ENCODE results near the gene MIDN. TPM values are rescaled to one million over a fixed set of nuclear protein-coding genes. Genes with fewer than 3 reads are reported as not detected.
A peak's percentile ranks its signal among the peaks of the same experiment; 100 is the strongest.

MIDN gene
- total RNA-seq, 1 donor = 23.2 TPM

DNA sequence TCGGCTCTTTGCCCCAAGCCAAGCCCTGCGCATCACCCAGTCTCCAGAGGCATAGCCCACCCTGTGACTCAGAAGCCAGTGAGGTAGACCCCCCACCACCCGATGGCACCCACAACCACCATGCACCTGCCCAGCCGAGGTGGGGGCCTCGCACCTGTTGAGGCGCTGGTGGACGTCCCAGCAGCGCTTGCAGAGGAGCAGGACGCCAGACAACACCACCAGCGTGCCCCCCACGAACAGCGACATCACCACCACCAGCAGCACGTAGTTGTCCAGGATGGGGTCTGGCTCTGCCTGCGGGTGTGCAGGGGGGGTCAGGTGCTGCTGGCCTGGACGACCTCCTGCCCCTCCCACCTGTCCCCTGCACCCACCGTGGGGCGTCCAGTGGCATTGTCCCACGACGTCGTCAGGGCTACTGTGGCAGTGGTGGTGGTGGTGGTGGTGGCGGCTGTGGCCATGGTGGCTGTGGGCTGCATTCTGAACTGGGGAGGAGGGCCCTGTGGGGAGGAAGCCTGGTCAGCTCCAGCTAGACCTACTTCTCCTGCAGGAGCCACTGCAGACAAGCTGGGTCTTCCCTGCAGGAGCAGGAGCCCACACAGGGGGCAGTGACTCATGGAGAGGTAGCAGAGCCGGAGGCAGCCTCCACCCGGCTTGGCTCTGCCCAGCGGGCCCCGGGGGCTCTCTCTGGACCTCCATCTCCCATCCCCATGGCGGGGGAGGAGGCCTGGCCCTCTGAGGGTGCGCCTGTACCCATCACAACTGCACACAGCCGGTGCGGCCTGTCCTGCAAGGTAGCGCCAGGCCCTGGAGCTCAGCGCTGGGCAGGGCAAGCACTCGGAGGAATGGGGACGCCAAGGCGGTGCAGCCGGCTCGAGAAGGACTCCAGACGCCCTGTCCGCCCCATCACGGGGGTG, 12.5 kb upstream of the MIDN start:
- DNase-seq (ENCODE audit: low read depth) = no peak
- TF ChIP-seq, protein P1, sequence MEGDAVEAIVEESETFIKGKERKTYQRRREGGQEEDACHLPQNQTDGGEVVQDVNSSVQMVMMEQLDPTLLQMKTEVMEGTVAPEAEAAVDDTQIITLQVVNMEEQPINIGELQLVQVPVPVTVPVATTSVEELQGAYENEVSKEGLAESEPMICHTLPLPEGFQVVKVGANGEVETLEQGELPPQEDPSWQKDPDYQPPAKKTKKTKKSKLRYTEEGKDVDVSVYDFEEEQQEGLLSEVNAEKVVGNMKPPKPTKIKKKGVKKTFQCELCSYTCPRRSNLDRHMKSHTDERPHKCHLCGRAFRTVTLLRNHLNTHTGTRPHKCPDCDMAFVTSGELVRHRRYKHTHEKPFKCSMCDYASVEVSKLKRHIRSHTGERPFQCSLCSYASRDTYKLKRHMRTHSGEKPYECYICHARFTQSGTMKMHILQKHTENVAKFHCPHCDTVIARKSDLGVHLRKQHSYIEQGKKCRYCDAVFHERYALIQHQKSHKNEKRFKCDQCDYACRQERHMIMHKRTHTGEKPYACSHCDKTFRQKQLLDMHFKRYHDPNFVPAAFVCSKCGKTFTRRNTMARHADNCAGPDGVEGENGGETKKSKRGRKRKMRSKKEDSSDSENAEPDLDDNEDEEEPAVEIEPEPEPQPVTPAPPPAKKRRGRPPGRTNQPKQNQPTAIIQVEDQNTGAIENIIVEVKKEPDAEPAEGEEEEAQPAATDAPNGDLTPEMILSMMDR (IDR thresholded peaks at IDR 0.05; ENCODE audit: insufficient read depth, low read length) = no peak
- H3K4me3 ChIP-seq (ENCODE audit: low read depth, low read length) = peak overlapping the region; percentile 51

DNA sequence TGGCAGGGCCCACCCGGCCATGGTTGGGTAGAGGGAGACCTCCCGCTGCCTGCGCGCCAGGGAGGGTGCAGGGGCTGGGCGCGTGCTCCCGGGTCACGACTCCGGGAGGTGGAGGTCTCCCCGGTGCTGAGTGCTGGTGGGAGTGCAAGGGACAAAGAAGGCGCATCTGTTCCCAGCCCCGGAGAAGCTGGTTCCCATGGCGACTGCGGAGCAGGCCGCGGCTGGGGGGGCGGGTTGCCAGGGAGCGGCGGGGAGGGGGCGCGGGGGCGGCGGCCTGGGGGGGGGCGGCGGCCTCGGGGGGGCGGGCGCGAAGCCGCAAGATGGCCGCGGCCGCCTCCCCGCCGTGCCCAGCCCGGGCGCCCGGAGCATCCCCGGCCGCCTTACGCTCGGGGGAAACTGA, 11.8 kb upstream of the MIDN start:
- no peak for DNase-seq (ENCODE audit: low read depth)
- TF ChIP-seq, protein P1 (IDR thresholded peaks at IDR 0.05; ENCODE audit: insufficient read depth, low read length) = no peak
- peak overlapping the region; percentile 76 for H3K4me3 ChIP-seq (ENCODE audit: low read depth, low read length)

DNA sequence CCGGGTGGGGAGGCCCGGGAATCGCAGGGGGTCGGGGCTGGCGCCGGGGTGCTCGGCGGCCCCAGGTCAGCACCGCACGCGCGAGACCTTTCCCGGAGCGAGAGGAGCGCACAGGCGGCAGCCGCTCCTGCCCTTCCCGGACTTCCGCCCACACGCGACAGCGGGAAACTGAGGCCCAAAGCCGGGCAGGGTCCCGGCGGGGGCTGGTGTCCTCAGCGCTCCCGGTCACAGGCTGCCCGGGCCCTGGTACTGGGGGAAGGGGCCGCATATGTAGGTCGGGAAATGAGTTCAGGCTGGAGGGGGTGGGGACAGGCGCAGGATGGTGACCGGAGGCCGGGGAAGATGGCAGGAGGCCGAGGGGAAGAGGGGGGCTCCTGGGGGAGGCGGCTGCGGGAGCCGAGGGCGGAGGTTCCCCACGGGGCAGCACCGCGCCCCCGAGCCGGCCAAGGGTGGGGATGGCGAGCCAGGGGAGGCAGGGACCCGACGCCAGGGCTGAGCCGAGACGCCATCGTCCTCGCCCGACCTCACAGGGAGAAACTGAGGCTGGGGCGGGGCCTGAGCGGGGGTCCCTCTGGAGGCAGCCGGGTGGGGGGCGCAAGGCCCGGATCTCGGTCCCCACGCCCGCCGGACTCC, 11.2 kb upstream of the MIDN start:
- TF ChIP-seq, protein P1 (IDR thresholded peaks at IDR 0.05; ENCODE audit: insufficient read depth, low read length) = no peak
- no peak for DNase-seq (ENCODE audit: low read depth)
- peak overlapping the region; percentile 76 for H3K4me3 ChIP-seq (ENCODE audit: low read depth, low read length)

DNA sequence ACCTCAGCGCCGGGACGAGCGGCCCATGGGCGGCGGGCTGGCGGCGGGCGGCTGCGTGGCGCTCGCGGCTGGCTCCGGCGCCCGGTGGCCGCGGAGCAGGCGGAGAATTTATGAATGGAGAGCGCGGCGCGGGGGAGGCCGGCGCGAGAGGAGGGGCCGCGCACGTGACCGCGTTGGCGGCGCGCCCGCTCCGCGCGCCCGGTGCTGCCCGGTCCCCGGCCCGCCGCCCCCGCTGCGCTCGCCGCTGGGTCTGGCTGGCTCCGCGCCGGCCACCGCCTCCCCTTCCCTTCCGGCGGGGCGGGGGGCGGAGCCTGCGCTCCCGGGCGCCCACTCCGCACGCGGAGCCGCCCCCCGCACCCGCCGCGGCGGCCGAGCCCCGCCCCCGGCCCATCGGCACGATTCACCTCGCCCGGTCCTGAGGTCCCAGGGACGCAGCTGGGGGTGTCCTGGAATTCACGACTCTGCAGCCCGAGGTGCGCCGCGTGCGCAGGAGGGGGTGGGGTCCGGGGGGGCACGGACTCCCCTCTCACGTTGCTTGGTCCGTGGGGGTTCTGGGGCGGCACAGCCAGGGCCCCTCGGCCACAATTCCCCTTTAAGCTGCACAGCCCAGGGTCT, 10.5 kb upstream of the MIDN start, which contains the start of gene CBARP:
CBARP (minus strand) TSS at position 252 of the 615 bp plus-strand sequence. CDS start 1,905 bp downstream, outside the sequence.
- H3K4me3 ChIP-seq (ENCODE audit: low read depth, low read length) = peak within 1 kb of the TSS; percentile 76
- TF ChIP-seq, protein P1 (IDR thresholded peaks at IDR 0.05; ENCODE audit: insufficient read depth, low read length) = no peak
- no peak for DNase-seq (ENCODE audit: low read depth)

DNA sequence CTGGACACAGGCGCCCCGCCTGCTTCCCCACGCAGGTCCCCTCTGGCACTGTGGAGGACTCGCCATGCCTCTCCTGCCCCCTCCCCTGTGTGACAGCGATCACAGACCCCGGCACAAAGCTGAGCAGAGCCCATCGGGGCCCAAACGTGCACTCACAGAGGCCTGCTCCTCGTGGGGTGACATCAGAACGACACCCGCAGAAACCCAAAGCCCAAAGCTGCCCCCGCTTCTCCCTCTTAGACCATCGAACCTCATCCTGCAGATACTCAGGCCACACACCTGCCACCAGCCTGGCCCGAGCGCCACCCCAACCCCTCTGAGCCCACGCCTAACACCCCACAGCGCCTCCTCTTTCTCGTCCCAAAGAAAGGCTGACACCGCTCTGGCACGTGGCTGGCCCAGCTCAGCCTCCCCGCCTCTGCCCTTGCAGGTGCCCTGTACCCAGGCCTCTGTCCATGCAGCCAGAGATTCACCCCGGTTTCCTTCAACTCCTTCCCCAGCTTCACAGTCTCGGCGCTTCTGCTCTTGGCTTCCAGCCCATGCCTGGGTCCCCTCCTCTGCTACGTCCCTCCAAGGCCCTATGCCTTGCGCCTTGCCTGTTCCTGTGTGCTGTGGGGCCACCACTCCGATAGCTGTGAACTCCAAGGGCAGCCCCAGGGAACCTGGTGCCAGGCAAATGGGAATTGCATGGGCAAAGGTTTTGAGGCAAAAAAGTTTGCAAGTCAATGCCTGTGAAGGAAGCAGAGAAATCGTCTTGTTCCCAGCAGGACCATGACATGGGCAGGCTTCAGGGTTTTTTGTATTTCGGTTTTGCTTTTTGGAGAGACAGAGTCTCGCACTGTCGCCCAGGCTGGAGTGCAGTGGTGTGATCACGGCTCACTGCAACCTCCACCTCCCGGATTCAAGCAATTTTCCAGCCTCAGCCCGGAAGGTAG, 9.7 kb upstream of the MIDN start:
- peak overlapping the region; percentile 76 for H3K4me3 ChIP-seq (ENCODE audit: low read depth, low read length)
- TF ChIP-seq, protein P1 (IDR thresholded peaks at IDR 0.05; ENCODE audit: insufficient read depth, low read length) = no peak
- no peak for DNase-seq (ENCODE audit: low read depth)

DNA sequence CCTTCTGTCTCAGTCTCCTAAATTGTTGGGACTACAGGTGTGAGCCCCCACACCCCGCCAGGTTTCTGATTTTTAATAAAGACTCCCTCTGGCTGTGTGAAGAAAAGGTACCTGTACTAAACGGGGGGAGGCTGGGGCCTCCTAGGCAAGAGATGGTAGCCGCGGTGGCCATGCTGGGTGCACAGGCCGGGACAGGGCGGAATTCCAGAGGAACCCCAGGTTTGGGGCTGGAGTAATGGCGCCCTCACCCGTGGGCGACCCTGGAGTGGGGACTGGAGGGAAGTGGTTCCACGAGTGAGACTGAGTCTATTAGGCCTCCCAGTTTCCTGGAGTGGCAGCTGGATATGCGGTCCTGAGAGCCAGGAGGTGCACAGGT, 9.0 kb upstream of the MIDN start:
- DNase-seq (ENCODE audit: low read depth) = no peak
- H3K4me3 ChIP-seq (ENCODE audit: low read depth, low read length) = no peak overlapping the region
- TF ChIP-seq, protein P1 (IDR thresholded peaks at IDR 0.05; ENCODE audit: insufficient read depth, low read length) = no peak
